Common myeloid progenitor, CD34-positive (primary cell): ENCODE data around the gene C6.
"Not testable (repeated sequence)": the region's sequence is repeated elsewhere in the genome, so short reads cannot be mapped to it uniquely, and the experiment has no call there.

Source experiments
- CTCF ChIA-PET: fragments of 350-600 bp; sonication (Branson Sonifier 250); formaldehyde crosslinking; loops from one replicate; lab custom pipeline; 2021; ENCODE audit warnings: antibody characterized with exemption; lab: Charles Lee
- POLR2A ChIA-PET: fragments of 350-600 bp; sonication (Branson Sonifier 250); formaldehyde crosslinking; loops from one replicate; lab custom pipeline; 2021; ENCODE audit warnings: antibody characterized with exemption; lab: Charles Lee
- DNase-seq, 3 donors: peaks; one replicate each; pipeline versions ENCODE4 v3.0.0 to v3.0.0-alpha.2; 2013
- H3K27ac ChIP-seq, 2 experiments: 1 replicate in 1 of 2; 2 replicates in 1 of 2; pipeline ENCODE4 v1.7.0; 2013; ENCODE audit warnings: inconsistent platforms in 2 of 2, low read length in 2 of 2, mild to moderate bottlenecking in 2 of 2, low read depth in 1 of 2, moderate library complexity in 1 of 2; ENCODE audit not compliant: severe bottlenecking in 2 of 2, insufficient read depth in 1 of 2, poor library complexity in 1 of 2
- H3K27me3 ChIP-seq, 5 experiments: replicated peaks in 2 of 5; 1 replicate in 3 of 5; 2 replicates in 2 of 5; pipeline versions ENCODE4 v1.6.1 to v1.7.0; 2013; ENCODE audit warnings: low read length in 4 of 5, mild to moderate bottlenecking in 2 of 5, moderate library complexity in 2 of 5, inconsistent platforms in 1 of 5; ENCODE audit not compliant: insufficient read depth in 5 of 5, control insufficient read depth in 4 of 5
- H3K36me3 ChIP-seq, 4 experiments: 1 replicate in 2 of 4; 2 replicates in 2 of 4; pipeline versions ENCODE4 v1.6.1 to v1.7.0; 2013; ENCODE audit warnings: low read length in 3 of 4, control low read depth in 1 of 4, mild to moderate bottlenecking in 1 of 4; ENCODE audit not compliant: control insufficient read depth in 4 of 4, insufficient read depth in 4 of 4
- H3K4me1 ChIP-seq, 4 experiments: 1 replicate in 3 of 4; 2 replicates in 1 of 4; pipeline versions ENCODE4 v1.6.1 to v1.7.1; 2013; ENCODE audit warnings: low read length in 3 of 4, mild to moderate bottlenecking in 3 of 4, control low read depth in 1 of 4, inconsistent platforms in 1 of 4, moderate library complexity in 1 of 4; ENCODE audit not compliant: control insufficient read depth in 4 of 4, insufficient read depth in 4 of 4; ENCODE audit errors: control extremely low read depth in 1 of 4
- H3K4me3 ChIP-seq, 7 experiments: 1 replicate in 4 of 7; 2 replicates in 3 of 7; pipeline versions ENCODE4 v1.5.1 to v1.7.0; 2013; ENCODE audit warnings: mild to moderate bottlenecking in 7 of 7, low read length in 6 of 7, moderate library complexity in 6 of 7, inconsistent platforms in 2 of 7, low read depth in 2 of 7, control low read depth in 1 of 7; ENCODE audit not compliant: insufficient read depth in 4 of 7, control insufficient read depth in 1 of 7; ENCODE audit errors: extremely low read depth in 1 of 7
- H3K9me3 ChIP-seq, 5 experiments: 1 replicate in 4 of 5; 2 replicates in 1 of 5; pipeline versions ENCODE4 v1.6.1 to v1.7.1; 2013; ENCODE audit warnings: low read length in 4 of 5, mild to moderate bottlenecking in 2 of 5, inconsistent platforms in 1 of 5, low read depth in 1 of 5, moderate library complexity in 1 of 5; ENCODE audit not compliant: control insufficient read depth in 4 of 5, insufficient read depth in 2 of 5; ENCODE audit errors: control extremely low read depth in 1 of 5
- WGBS: methylation state at CpG from one replicate; pipeline ENCODE4 v1.1.5; 2013; ENCODE audit not compliant: insufficient coverage; 5-methylcytosine and 5-hydroxymethylcytosine counted together

Gene C6

DNA sequence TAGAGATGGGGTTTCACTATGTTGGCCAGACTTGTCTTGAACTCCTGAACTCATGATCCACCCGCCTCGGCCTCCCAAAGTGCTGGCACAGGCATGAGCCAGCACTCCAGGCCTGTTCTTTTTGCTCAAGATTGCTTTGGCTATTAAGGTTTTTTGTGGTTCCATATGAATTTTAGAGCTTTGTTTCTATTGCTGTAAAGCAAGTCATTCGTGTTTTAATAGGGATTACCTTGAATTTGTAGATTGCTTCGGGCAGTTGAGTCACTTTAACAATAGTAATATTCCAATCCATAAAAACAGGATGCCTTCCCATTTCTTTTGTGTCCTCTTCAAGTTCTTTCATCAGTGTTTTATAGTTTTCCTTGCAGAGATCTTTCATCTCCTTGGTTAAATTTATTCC, 22.1 kb downstream of the C6 start:
- no peaks in the 10 kb centered on the region for H3K36me3 ChIP-seq
- no peak for DNase-seq
- ChIA-PET CTCF (interaction anchor here (0.7 kb wide), 1 partner anchor 702 kb away, joined by 3 read pairs; no protein-coding TSS in a partner anchor), POLR2A (no interaction called here)
- H3K27ac ChIP-seq: no peak overlapping the region
- H3K27me3 ChIP-seq: no peaks in the 10 kb centered on the region
- H3K4me3 ChIP-seq: no peak overlapping the region
- 90% methylated on average over 2 of the region's 4 CpGs for WGBS
- no peaks in the 10 kb centered on the region for H3K9me3 ChIP-seq
- H3K4me1 ChIP-seq: no peaks in the 10 kb centered on the region

GRCh38 chr5:41186143-41186542, 27.2 kb downstream of the C6 start:
- ChIA-PET POLR2A (no interaction called here), CTCF (no interaction called here)
- no peak for DNase-seq
- Histone ChIP-seq H3K4me3 (no peak overlapping the region), H3K4me1 (no peaks in the 10 kb centered on the region), H3K9me3 (no peaks in the 10 kb centered on the region), H3K27me3 (no peaks in the 10 kb centered on the region), H3K36me3 (no peaks in the 10 kb centered on the region), H3K27ac (no peak overlapping the region)
- WGBS: 86% methylated on average over 1 of the region's 1 CpG

- DNase-seq, H3K36me3 ChIP-seq, H3K27me3 ChIP-seq, POLR2A ChIA-PET, CTCF ChIA-PET, H3K9me3 ChIP-seq, H3K4me3 ChIP-seq, H3K27ac ChIP-seq, H3K4me1 ChIP-seq: not testable (repeated sequence)
- WGBS: 100% methylated on average over 1 of the region's 1 CpG
Observed at GRCh38 chr5:41183331-41183730, 30.0 kb downstream of the C6 start.

- Histone ChIP-seq H3K4me1 (no peaks in the 10 kb centered on the region), H3K9me3 (no peaks in the 10 kb centered on the region), H3K36me3 (no peaks in the 10 kb centered on the region), H3K27ac (no peak overlapping the region), H3K4me3 (no peak overlapping the region), H3K27me3 (no peaks in the 10 kb centered on the region)
- POLR2A ChIA-PET: no interaction called here
- CTCF ChIA-PET: no interaction called here
- no peak for DNase-seq
Observed at GRCh38 chr5:41182666-41183065, 30.7 kb downstream of the C6 start.

DNA sequence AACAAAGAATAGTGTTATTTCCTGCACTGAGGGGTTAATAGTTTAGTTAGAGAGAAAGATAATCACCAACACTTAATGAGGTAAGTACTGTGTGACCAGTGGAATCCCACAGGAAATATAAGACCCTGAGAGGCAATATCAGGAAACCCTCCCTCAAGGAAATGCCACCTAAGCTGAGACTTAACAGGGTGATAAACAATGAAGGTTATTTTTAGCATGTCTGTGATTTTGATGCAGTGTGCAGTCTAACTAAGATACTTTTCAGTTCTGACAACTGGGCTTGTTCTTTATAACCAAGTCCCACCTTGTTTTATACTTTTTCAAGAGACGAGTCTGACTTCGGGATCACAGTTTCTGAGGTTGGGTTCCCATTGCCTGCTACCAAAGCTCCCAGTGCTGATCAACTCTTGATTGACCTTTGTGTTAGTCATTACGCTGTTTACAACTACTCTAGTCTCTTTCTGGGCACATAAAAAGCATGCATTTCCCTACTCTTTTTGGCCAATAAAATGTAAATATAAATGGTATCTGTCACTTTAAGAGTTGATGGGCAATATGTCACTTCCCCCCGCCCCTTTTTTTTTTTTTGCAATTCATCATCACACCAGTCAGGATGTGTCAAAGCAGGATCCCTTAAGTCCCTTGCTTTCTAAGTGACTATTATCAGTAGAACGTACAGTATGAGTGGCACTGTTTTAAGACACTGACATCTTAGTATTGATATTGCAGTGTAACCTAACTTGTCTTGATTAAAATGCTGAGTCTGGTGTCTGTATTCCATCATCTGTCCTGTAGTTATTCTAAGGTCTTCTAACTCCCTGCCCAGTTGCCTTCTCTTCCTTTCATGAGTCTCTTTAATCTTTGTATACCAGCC, 31.4 kb downstream of the C6 start:
- Histone ChIP-seq H3K4me3 (no peak overlapping the region), H3K36me3 (no peaks in the 10 kb centered on the region), H3K9me3 (no peaks in the 10 kb centered on the region), H3K27ac (no peak overlapping the region), H3K27me3 (no peaks in the 10 kb centered on the region), H3K4me1 (no peaks in the 10 kb centered on the region)
- ChIA-PET POLR2A (no interaction called here), CTCF (no interaction called here)
- WGBS: 71% methylated on average over 1 of the region's 5 CpGs
- no peak for DNase-seq

DNA sequence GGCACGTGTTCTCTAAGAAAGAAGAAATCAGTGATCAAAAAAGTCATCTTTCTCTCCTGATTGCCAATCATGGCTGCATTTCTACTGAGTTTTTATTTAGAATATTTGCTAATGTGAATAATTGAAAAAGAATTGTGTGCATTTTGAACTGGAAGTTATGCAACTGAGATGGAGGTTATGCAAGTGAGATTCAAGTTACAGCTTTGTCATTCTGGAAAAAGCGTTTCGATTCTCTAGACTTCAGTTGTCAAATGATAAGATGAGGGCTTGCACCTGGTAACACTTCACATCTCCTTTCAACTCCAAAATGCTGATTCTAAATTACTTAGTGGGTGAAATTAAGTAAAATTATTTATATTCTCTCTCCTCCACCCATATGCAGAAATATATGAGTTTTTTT, 36.4 kb downstream of the C6 start:
- H3K9me3 ChIP-seq: no peaks in the 10 kb centered on the region
- no peak overlapping the region for H3K27ac ChIP-seq
- 100% methylated on average over 1 of the region's 3 CpGs for WGBS
- no peaks in the 10 kb centered on the region for H3K36me3 ChIP-seq
- no peaks in the 10 kb centered on the region for H3K4me1 ChIP-seq
- DNase-seq: no peak
- POLR2A ChIA-PET: no interaction called here
- H3K27me3 ChIP-seq: no peaks in the 10 kb centered on the region
- CTCF ChIA-PET: no interaction called here
- no peak overlapping the region for H3K4me3 ChIP-seq

GRCh38 chr5:41172012-41172411, 41.3 kb downstream of the C6 start:
- H3K36me3 ChIP-seq: no peaks in the 10 kb centered on the region
- H3K4me3 ChIP-seq: no peak overlapping the region
- no peak for DNase-seq
- 96% methylated on average over 3 of the region's 3 CpGs for WGBS
- ChIA-PET POLR2A (no interaction called here), CTCF (no interaction called here)
- no peaks in the 10 kb centered on the region for H3K4me1 ChIP-seq
- no peaks in the 10 kb centered on the region for H3K9me3 ChIP-seq
- no peak overlapping the region for H3K27ac ChIP-seq
- H3K27me3 ChIP-seq: no peaks in the 10 kb centered on the region
